OCI-LY7 (cell line): ENCODE results near the gene SPIRE2. TPM values are rescaled to one million over a fixed set of nuclear protein-coding genes. Genes with fewer than 3 reads are reported as not detected.

Source experiments
- BruUV-seq: library from RNA; stranded (reverse); fragments of 400-500 nt; replicated peaks from 2 replicates; lab custom pipeline; 2021; lab: Mats Ljungman, UMichigan
- CTCF ChIA-PET: fragments of 300-600 bp; sonication (Branson Sonifier 250); formaldehyde crosslinking; loops from one replicate; lab custom pipeline; 2022; ENCODE audit warnings: antibody characterized with exemption; ENCODE audit not compliant: unreplicated experiment; lab: Charles Lee
- POLR2A ChIA-PET: fragments of 300-600 bp; sonication (Branson Sonifier 250); formaldehyde crosslinking; loops from one replicate; lab custom pipeline; 2022; ENCODE audit warnings: antibody characterized with exemption; lab: Charles Lee
- DNase-seq: peaks from one replicate; pipeline ENCODE4 v3.0.0-alpha.2; 2015; ENCODE audit warnings: low spot score
- H2AFZ ChIP-seq: fragments of 200-600 bp; sonication (generic), shearing (Covaris generic); 2 replicates; pipeline ENCODE4 v1.6.1; 2014; ENCODE audit warnings: mild to moderate bottlenecking, antibody characterized with exemption, low read length, moderate library complexity
- H3K27ac ChIP-seq: fragments of 200-600 bp; sonication (generic); 2 replicates; pipeline ENCODE4 v1.5.1; 2014; ENCODE audit warnings: mixed run types, low read depth, mild to moderate bottlenecking, moderate library complexity, low read length, inconsistent platforms; ENCODE audit not compliant: poor library complexity, severe bottlenecking
- H3K36me3 ChIP-seq: fragments of 200-600 bp; sonication (generic); 2 replicates; pipeline ENCODE4 v1.6.1; 2014; ENCODE audit warnings: mild to moderate bottlenecking, antibody characterized with exemption, low read length, moderate library complexity, mixed read lengths; ENCODE audit not compliant: insufficient read depth
- H3K4me1 ChIP-seq: fragments of 200-600 bp; sonication (generic); 2 replicates; pipeline ENCODE4 v1.5.1; 2014; ENCODE audit warnings: mild to moderate bottlenecking, low read length; ENCODE audit not compliant: insufficient read depth, poor library complexity, severe bottlenecking
- H3K4me2 ChIP-seq: fragments of 200-600 bp; sonication (generic); 2 replicates; pipeline ENCODE4 v1.6.1; 2014; ENCODE audit warnings: mild to moderate bottlenecking, low read length
- H3K4me3 ChIP-seq: fragments of 200-600 bp; sonication (generic); 2 replicates; pipeline ENCODE4 v1.5.1; 2014; ENCODE audit warnings: mild to moderate bottlenecking, low read depth, low read length; ENCODE audit not compliant: poor library complexity, severe bottlenecking
- H3K79me2 ChIP-seq: fragments of 200-600 bp; sonication (generic); 2 replicates; pipeline ENCODE4 v1.6.1; 2016; ENCODE audit warnings: low read depth, mild to moderate bottlenecking, low read length, moderate library complexity, mixed read lengths; ENCODE audit not compliant: insufficient read depth
- H3K9me2 ChIP-seq: fragments of 200-600 bp; sonication (generic); 2 replicates; pipeline ENCODE4 v1.6.1; 2016; ENCODE audit warnings: mild to moderate bottlenecking, low read length, mixed read lengths; ENCODE audit not compliant: insufficient read depth
- H3K9me3 ChIP-seq: fragments of 200-600 bp; sonication (generic); 2 replicates; pipeline ENCODE4 v1.6.1; 2014; ENCODE audit warnings: mild to moderate bottlenecking, mixed run types, low read length, mixed read lengths
- H4K20me1 ChIP-seq: fragments of 200-600 bp; sonication (generic); 2 replicates; pipeline ENCODE4 v1.6.1; 2014; ENCODE audit warnings: mild to moderate bottlenecking, antibody characterized with exemption, low read length, moderate library complexity, mixed read lengths; ENCODE audit not compliant: insufficient read depth
- CTCF ChIP-seq: fragments of 200-600 bp; sonication (generic); conservative IDR thresholded peaks from 2 replicates; pipeline ENCODE4 v1.5.1; 2014; ENCODE audit warnings: mild to moderate bottlenecking, antibody characterized with exemption, low read length, moderate library complexity, mixed read lengths
- EZH2phosphoT487 ChIP-seq: fragments of 200-600 bp; sonication (generic); IDR thresholded peaks from 2 replicates; pipeline ENCODE4 v1.6.1; 2018; ENCODE audit warnings: low read depth, borderline replicate concordance, mild to moderate bottlenecking, mixed run types, antibody characterized with exemption, low read length, moderate library complexity, mixed read lengths
- intact Hi-C: fragments of 100-400 bp; cut with micrococcal nuclease; formaldehyde crosslinking; loops from one replicate; pipeline ENCODE4 v1.10.0; 2022; ENCODE audit not compliant: unreplicated experiment
- total RNA-seq, 2 experiments: library from RNA; depleted of rRNA in 1 of 2; stranded (reverse); fragments of >200 nt in 1 of 2; shearing (Covaris generic) in 1 of 2; gene quantifications; 2 replicates each; pipeline ENCODE4 v1.2.3, GENCODE V29; 2014 to 2022

Gene SPIRE2
- total RNA-seq, 2 experiments from 2014 or later, result 7.1 to 48.5 TPM

GRCh38 chr16:89827383-89828198 is 684 bp upstream of the SPIRE2 start:
- Histone ChIP-seq H3K4me1 (peaks cover 6% of the 10 kb centered on the region), H3K9me2 (no peaks in the 10 kb centered on the region), H3K9me3 (no peaks in the 10 kb centered on the region), H3K4me2 (peak overlapping the region; percentile 52; the same call in 1 of the 2 replicates), H3K79me2 (no peaks in the 10 kb centered on the region), H3K36me3 (no peaks in the 10 kb centered on the region), H2AFZ (no peak overlapping the region), H3K4me3 (peak overlapping the region; percentile 40), H3K27ac (no peak overlapping the region), H4K20me1 (no peaks in the 10 kb centered on the region)
- POLR2A ChIA-PET, result no interaction called here
- DNase-seq, result no peak
- CTCF ChIA-PET, result no interaction called here
- no TSS peak for BruUV-seq
- intact Hi-C loops, result no loop called here
- TF ChIP-seq CTCF, result no peak
- TF ChIP-seq EZH2phosphoT487, result no peak

GRCh38 chr16:89828870-89829629 is 775 bp downstream of the SPIRE2 start:
- Histone ChIP-seq H3K4me1 (no peaks in the 10 kb centered on the region), H4K20me1 (no peaks in the 10 kb centered on the region), H3K9me2 (no peaks in the 10 kb centered on the region), H3K4me3 (peak overlapping the region; percentile 16), H2AFZ (no peak overlapping the region), H3K9me3 (no peaks in the 10 kb centered on the region), H3K4me2 (peak overlapping the region; percentile 50; the same call in 1 of the 2 replicates), H3K36me3 (no peaks in the 10 kb centered on the region), H3K79me2 (no peaks in the 10 kb centered on the region), H3K27ac (no peak overlapping the region)
- TF ChIP-seq EZH2phosphoT487 (no peak), CTCF (no peak)
- DNase-seq, result no peak
- ChIA-PET POLR2A (interaction anchor here (1.0 kb wide), 1 partner anchor 9 kb away, joined by 6 read pairs; no protein-coding TSS in a partner anchor), CTCF (no interaction called here)
- intact Hi-C loops, result no loop called here
- no TSS peak for BruUV-seq
